CD8-positive, alpha-beta memory T cell (primary cell): Measurements from ENCODE around the gene FAM163A. TPM values are rescaled to one million over a fixed set of nuclear protein-coding genes. Genes with fewer than 3 reads are reported as not detected.
"Not testable (repeated sequence)": the region's sequence is repeated elsewhere in the genome, so short reads cannot be mapped to it uniquely, and the experiment has no call there.

Experiments used
- CTCF ChIA-PET: fragments of 350-600 bp; sonication (Branson Sonifier 250); formaldehyde crosslinking; loops from one replicate; lab custom pipeline; 2021; ENCODE audit warnings: antibody characterized with exemption; lab: Charles Lee
- POLR2A ChIA-PET: fragments of 350-600 bp; sonication (Branson Sonifier 250); formaldehyde crosslinking; loops from one replicate; lab custom pipeline; 2021; ENCODE audit warnings: antibody characterized with exemption; lab: Charles Lee
- DNase-seq, 5 donors: peaks; one replicate each; pipeline versions ENCODE4 v3.0.0 to v3.0.0-alpha.2; 2020 to 2022; ENCODE audit warnings: mixed read lengths in 1 of 5
- H3K27ac ChIP-seq: one replicate; pipeline ENCODE4 v1.7.0; 2013; ENCODE audit warnings: low read depth, mild to moderate bottlenecking, low read length, moderate library complexity
- H3K27me3 ChIP-seq: 2 replicates; pipeline ENCODE4 v1.7.0; 2013; ENCODE audit warnings: low read length, mild to moderate bottlenecking; ENCODE audit not compliant: insufficient read depth, poor library complexity, severe bottlenecking
- H3K36me3 ChIP-seq: 2 replicates; pipeline ENCODE4 v1.7.0; 2013; ENCODE audit warnings: mild to moderate bottlenecking, low read length, moderate library complexity; ENCODE audit not compliant: insufficient read depth
- H3K4me1 ChIP-seq: 2 replicates; pipeline ENCODE4 v1.7.0; 2013; ENCODE audit warnings: mild to moderate bottlenecking, low read length, moderate library complexity; ENCODE audit not compliant: insufficient read depth
- H3K4me3 ChIP-seq: 2 replicates; pipeline ENCODE4 v1.7.0; 2013; ENCODE audit warnings: mild to moderate bottlenecking, low read length
- H3K9me3 ChIP-seq: 2 replicates; pipeline ENCODE4 v1.7.0; 2013; ENCODE audit warnings: mild to moderate bottlenecking, low read length
- H3K27ac Mint-ChIP-seq, 8 donors: one replicate each; pipeline ENCODE4 v1.8.0; 2020 to 2021; ENCODE audit warnings: mixed read lengths in 8 of 8, mild to moderate bottlenecking in 6 of 8, inconsistent platforms in 3 of 8, moderate library complexity in 3 of 8
- H3K27me3 Mint-ChIP-seq, 2 donors: one replicate each; pipeline ENCODE4 v1.8.0; 2020 to 2021; ENCODE audit warnings: mixed read lengths in 2 of 2, mild to moderate bottlenecking in 1 of 2, moderate library complexity in 1 of 2
- H3K36me3 Mint-ChIP-seq, 3 donors: one replicate each; pipeline ENCODE4 v1.8.0; 2020 to 2021; ENCODE audit warnings: mixed read lengths in 3 of 3, inconsistent platforms in 1 of 3, mild to moderate bottlenecking in 1 of 3
- H3K4me1 Mint-ChIP-seq, 3 donors: one replicate each; pipeline ENCODE4 v1.8.0; 2020 to 2021; ENCODE audit warnings: mixed read lengths in 3 of 3, inconsistent platforms in 1 of 3, mild to moderate bottlenecking in 1 of 3
- H3K4me3 Mint-ChIP-seq, 7 donors: one replicate each; pipeline ENCODE4 v1.8.0; 2020 to 2021; ENCODE audit warnings: mixed read lengths in 7 of 7, mild to moderate bottlenecking in 6 of 7, moderate library complexity in 4 of 7, inconsistent platforms in 2 of 7
- H3K9me3 Mint-ChIP-seq, 5 donors: one replicate each; pipeline ENCODE4 v1.8.0; 2020 to 2022; ENCODE audit warnings: mixed read lengths in 5 of 5, mild to moderate bottlenecking in 3 of 5, moderate library complexity in 2 of 5, inconsistent platforms in 1 of 5
- polyA plus RNA-seq: library from polyadenylated mRNA; unstranded; fragments of 300-500 nt; fragmentation: Illumina TruSeq; gene quantifications from one replicate; pipeline ENCODE4 v1.2.3, GENCODE V29; 2021
- total RNA-seq, 2 experiments: library from RNA; stranded (reverse); gene quantifications; one replicate each; pipeline ENCODE4 v1.2.3, GENCODE V29; 2021

Gene FAM163A
- total and polyA plus RNA-seq, 3 experiments from 2014 or later = not detected

GRCh38 chr1:179853102-179853501 lies 110.0 kb downstream of the FAM163A start:
- Histone ChIP-seq H3K36me3 (peaks cover 11% of the 10 kb centered on the region), H3K4me1 (no peaks in the 10 kb centered on the region), H3K27me3 (no peaks in the 10 kb centered on the region), H3K27ac (no peak overlapping the region), H3K9me3 (no peaks in the 10 kb centered on the region), H3K4me3 (no peak overlapping the region)
- peaks cover 1 to 10% (median 3%) of the 10 kb centered on the region in 3 donors for H3K4me1 Mint-ChIP-seq
- no peak overlapping the region for H3K27ac Mint-ChIP-seq
- no peak for DNase-seq
- no peaks in the 10 kb centered on the region for H3K9me3 Mint-ChIP-seq
- no peak overlapping the region for H3K4me3 Mint-ChIP-seq
- ChIA-PET CTCF (no interaction called here), POLR2A (interaction anchor here (0.6 kb wide), 1 partner anchor 52 kb away, joined by 3 read pairs; no protein-coding TSS in a partner anchor)
- no peaks in the 10 kb centered on the region for H3K27me3 Mint-ChIP-seq
- H3K36me3 Mint-ChIP-seq = peaks cover 3 to 79% (median 26%) of the 10 kb centered on the region in 3 donors

- not testable (repeated sequence) for H3K9me3 Mint-ChIP-seq, DNase-seq
- H3K36me3 Mint-ChIP-seq = peaks cover 3 to 62% (median 28%) of the 10 kb centered on the region in 3 donors
These were observed 112.7 kb downstream of the FAM163A start for GRCh38 chr1:179855831-179856230.

GRCh38 chr1:179856296-179856695 lies 113.2 kb downstream of the FAM163A start:
- H3K9me3 Mint-ChIP-seq = no peaks in the 10 kb centered on the region
- H3K27me3 Mint-ChIP-seq = no peaks in the 10 kb centered on the region
- no peak overlapping the region for H3K27ac ChIP-seq
- H3K4me1 ChIP-seq = no peaks in the 10 kb centered on the region
- H3K9me3 ChIP-seq = no peaks in the 10 kb centered on the region
- peak overlapping the region in 1 of 8 donors; percentile 21 for H3K27ac Mint-ChIP-seq
- H3K4me3 ChIP-seq = no peak overlapping the region
- no peak overlapping the region for H3K4me3 Mint-ChIP-seq
- POLR2A ChIA-PET = no interaction called here
- H3K36me3 ChIP-seq = no peaks in the 10 kb centered on the region
- peaks cover 0 to 60% (median 27%) of the 10 kb centered on the region in 3 donors for H3K36me3 Mint-ChIP-seq
- H3K4me1 Mint-ChIP-seq = peaks cover 3 to 18% (median 3%) of the 10 kb centered on the region in 3 donors
- H3K27me3 ChIP-seq = no peaks in the 10 kb centered on the region
- CTCF ChIA-PET = no interaction called here
- no peak for DNase-seq

More at GRCh38 chr1:179855831-179856230, 112.7 kb downstream of the FAM163A start:
- peaks cover 2 to 18% (median 3%) of the 10 kb centered on the region in 3 donors for H3K4me1 Mint-ChIP-seq
- CTCF ChIA-PET, H3K27ac ChIP-seq, H3K9me3 ChIP-seq, H3K4me1 ChIP-seq, H3K27ac Mint-ChIP-seq, H3K27me3 Mint-ChIP-seq, H3K4me3 ChIP-seq, POLR2A ChIA-PET, H3K36me3 ChIP-seq, H3K27me3 ChIP-seq, H3K4me3 Mint-ChIP-seq: not testable (repeated sequence)

- no peak overlapping the region for H3K4me3 Mint-ChIP-seq
- peaks cover 3 to 18% (median 3%) of the 10 kb centered on the region in 3 donors for H3K4me1 Mint-ChIP-seq
- ChIA-PET POLR2A (no interaction called here), CTCF (no interaction called here)
- H3K36me3 ChIP-seq = no peaks in the 10 kb centered on the region
- H3K27ac Mint-ChIP-seq = no peak overlapping the region
- H3K27ac ChIP-seq = no peak overlapping the region
- no peaks in the 10 kb centered on the region for H3K4me1 ChIP-seq
- no peaks in the 10 kb centered on the region for H3K9me3 Mint-ChIP-seq
- no peaks in the 10 kb centered on the region for H3K27me3 ChIP-seq
- no peaks in the 10 kb centered on the region for H3K9me3 ChIP-seq
- H3K27me3 Mint-ChIP-seq = no peaks in the 10 kb centered on the region
- H3K4me3 ChIP-seq = no peak overlapping the region
- peaks cover 0 to 56% (median 27%) of the 10 kb centered on the region in 3 donors for H3K36me3 Mint-ChIP-seq
- no peak for DNase-seq
These were observed 113.9 kb downstream of the FAM163A start for GRCh38 chr1:179857009-179857408.

- Mint-ChIP-seq H3K27ac (no peak overlapping the region), H3K4me1 (peaks cover 0 to 15% (median 2%) of the 10 kb centered on the region in 3 donors), H3K27me3 (no peaks in the 10 kb centered on the region), H3K36me3 (peaks cover 0 to 64% (median 30%) of the 10 kb centered on the region in 3 donors), H3K4me3 (no peak overlapping the region), H3K9me3 (no peaks in the 10 kb centered on the region)
- Histone ChIP-seq H3K27ac (no peak overlapping the region), H3K36me3 (peaks cover 10% of the 10 kb centered on the region), H3K4me3 (no peak overlapping the region), H3K27me3 (no peaks in the 10 kb centered on the region), H3K9me3 (no peaks in the 10 kb centered on the region), H3K4me1 (no peaks in the 10 kb centered on the region)
- POLR2A ChIA-PET = no interaction called here
- CTCF ChIA-PET = interaction anchor here (1.3 kb wide), 1 partner anchor 46 kb away, joined by 3 read pairs; no protein-coding TSS in a partner anchor
- no peak for DNase-seq
These were observed 117.6 kb downstream of the FAM163A start for GRCh38 chr1:179860652-179861051.

- POLR2A ChIA-PET = no interaction called here
These were observed 122.3 kb downstream of the FAM163A start for GRCh38 chr1:179865377-179865776.

More at GRCh38 chr1:179865377-179865776, 122.3 kb downstream of the FAM163A start:
- no peak overlapping the region for H3K27ac ChIP-seq
- Mint-ChIP-seq H3K4me3 (no peak overlapping the region), H3K27me3 (no peaks in the 10 kb centered on the region), H3K36me3 (peaks cover 0 to 62% (median 16%) of the 10 kb centered on the region in 3 donors), H3K4me1 (peaks cover 8 to 14% (median 11%) of the 10 kb centered on the region in 3 donors), H3K9me3 (no peaks in the 10 kb centered on the region), H3K27ac (no peak overlapping the region)
- no peak overlapping the region for H3K4me3 ChIP-seq
- no peaks in the 10 kb centered on the region for H3K27me3 ChIP-seq
- H3K9me3 ChIP-seq = no peaks in the 10 kb centered on the region
- no peak for DNase-seq
- H3K36me3 ChIP-seq = peaks cover 15% of the 10 kb centered on the region
- no peaks in the 10 kb centered on the region for H3K4me1 ChIP-seq
- CTCF ChIA-PET = interaction anchor here (1.0 to 6.0 kb wide), 4 partner anchors 18 to 313 kb away, joined by 3 to 51 read pairs (median 8); partner anchors contain the start of gene TOR1AIP1

Other genes with a start within 250 kb of the FAM163A start
- not detected for gene NPHS2, start 167.3 kb upstream of the FAM163A start, total RNA-seq
- gene NPHS2, start 167.3 kb upstream of the FAM163A start, polyA plus RNA-seq = not detected
- gene TDRD5, start 151.5 kb upstream of the FAM163A start, total RNA-seq = not detected
- gene TDRD5, start 151.5 kb upstream of the FAM163A start, polyA plus RNA-seq = not detected
- 10 to 100 TPM; 71.4 to 71.6 TPM for gene TOR1AIP2, start 134.5 kb downstream of the FAM163A start, total RNA-seq
- gene TOR1AIP2, start 134.5 kb downstream of the FAM163A start, polyA plus RNA-seq = 10.1 TPM
- 10 to 100 TPM; 51.0 to 52.6 TPM for gene TOR1AIP1, start 139.0 kb downstream of the FAM163A start, total RNA-seq
- gene TOR1AIP1, start 139.0 kb downstream of the FAM163A start, polyA plus RNA-seq = 79.9 TPM
- gene CEP350, start 211.5 kb downstream of the FAM163A start, total RNA-seq = 10 to 100 TPM; 41.4 to 43.3 TPM
- 60.1 TPM for gene CEP350, start 211.5 kb downstream of the FAM163A start, polyA plus RNA-seq